ENCODE results near the gene DEFB123.
"Not testable (repeated sequence)": the region's sequence is repeated elsewhere in the genome, so short reads cannot be mapped to it uniquely, and the experiment has no call there.

DEFB123 gene

GRCh38 chr20:31440012-31440659 lies at the start of gene DEFB123:
DEFB123 (plus strand) TSS chr20:31440632; CDS start chr20:31440699, 67 bp downstream.
- no peaks in the 10 kb centered on the region for H3K4me1 ChIP-seq (ENCODE audit: insufficient read depth, low read length)
- no peaks in the 10 kb centered on the region for H3K9me3 ChIP-seq (ENCODE audit: low read length)
- H3K27ac ChIP-seq (ENCODE audit: low read depth, low read length) = no peak within 1 kb of the TSS
- no peak within 1 kb of the TSS for H3K9ac ChIP-seq (ENCODE audit: low read length)
- no peaks in the 10 kb centered on the region for H3K36me3 ChIP-seq (ENCODE audit: insufficient read depth, low read length)
- H3K4me3 ChIP-seq (ENCODE audit: low read depth in 1 of 2, low read length in 2 of 2) = no peak within 1 kb of the TSS
- H3K27me3 ChIP-seq (ENCODE audit: control insufficient read depth in 1 of 2, insufficient read depth in 2 of 2, low read length in 2 of 2) = no peaks in the 10 kb centered on the region

- no peak overlapping the region for H3K27ac ChIP-seq (ENCODE audit: low read depth, low read length)
- H3K27me3 ChIP-seq (ENCODE audit: control insufficient read depth in 1 of 2, insufficient read depth in 2 of 2, low read length in 2 of 2) = no peaks in the 10 kb centered on the region
- H3K36me3 ChIP-seq (ENCODE audit: insufficient read depth, low read length) = no peaks in the 10 kb centered on the region
- no peaks in the 10 kb centered on the region for H3K9me3 ChIP-seq (ENCODE audit: low read length)
- H3K4me1 ChIP-seq (ENCODE audit: insufficient read depth, low read length) = no peaks in the 10 kb centered on the region
- H3K4me3 ChIP-seq (ENCODE audit: low read depth in 1 of 2, low read length in 2 of 2) = no peak overlapping the region
- no peak overlapping the region for H3K9ac ChIP-seq (ENCODE audit: low read length)
These were observed 47.6 kb upstream of the DEFB123 start for GRCh38 chr20:31392836-31393235.

- Histone ChIP-seq H3K36me3 (ENCODE audit: insufficient read depth, low read length) (no peaks in the 10 kb centered on the region), H3K4me3 (ENCODE audit: low read depth in 1 of 2, low read length in 2 of 2) (no peak overlapping the region), H3K27ac (ENCODE audit: low read depth, low read length) (no peak overlapping the region), H3K4me1 (ENCODE audit: insufficient read depth, low read length) (no peaks in the 10 kb centered on the region), H3K9me3 (ENCODE audit: low read length) (no peaks in the 10 kb centered on the region), H3K9ac (ENCODE audit: low read length) (no peak overlapping the region), H3K27me3 (ENCODE audit: control insufficient read depth in 1 of 2, insufficient read depth in 2 of 2, low read length in 2 of 2) (no peaks in the 10 kb centered on the region)
These were observed 45.5 kb upstream of the DEFB123 start for GRCh38 chr20:31394900-31395299.

- Histone ChIP-seq H3K4me3 (ENCODE audit: low read depth in 1 of 2, low read length in 2 of 2) (no peak overlapping the region), H3K9me3 (ENCODE audit: low read length) (no peaks in the 10 kb centered on the region), H3K9ac (ENCODE audit: low read length) (no peak overlapping the region), H3K27ac (ENCODE audit: low read depth, low read length) (no peak overlapping the region), H3K27me3 (ENCODE audit: control insufficient read depth in 1 of 2, insufficient read depth in 2 of 2, low read length in 2 of 2) (no peaks in the 10 kb centered on the region), H3K36me3 (ENCODE audit: insufficient read depth, low read length) (no peaks in the 10 kb centered on the region), H3K4me1 (ENCODE audit: insufficient read depth, low read length) (no peaks in the 10 kb centered on the region)
These were observed 36.5 kb upstream of the DEFB123 start for GRCh38 chr20:31403886-31404285.

- no peaks in the 10 kb centered on the region for H3K9me3 ChIP-seq (ENCODE audit: low read length)
- no peaks in the 10 kb centered on the region for H3K36me3 ChIP-seq (ENCODE audit: insufficient read depth, low read length)
- no peaks in the 10 kb centered on the region for H3K4me1 ChIP-seq (ENCODE audit: insufficient read depth, low read length)
- H3K27ac ChIP-seq (ENCODE audit: low read depth, low read length) = no peak within 1 kb of the TSS
- H3K27me3 ChIP-seq (ENCODE audit: control insufficient read depth in 1 of 2, insufficient read depth in 2 of 2, low read length in 2 of 2) = no peaks in the 10 kb centered on the region
- H3K4me3 ChIP-seq (ENCODE audit: low read depth in 1 of 2, low read length in 2 of 2) = no peak within 1 kb of the TSS
- H3K9ac ChIP-seq (ENCODE audit: low read length) = no peak within 1 kb of the TSS
These were observed 34.3 kb upstream of the DEFB123 start, which contains the start of gene DEFB121 for GRCh38 chr20:31406115-31406514. DEFB121 (minus strand) TSS chr20:31406215; CDS start chr20:31406152, 63 bp downstream.

GRCh38 chr20:31410011-31410410 lies 30.4 kb upstream of the DEFB123 start:
- no peaks in the 10 kb centered on the region for H3K36me3 ChIP-seq (ENCODE audit: insufficient read depth, low read length)
- no peaks in the 10 kb centered on the region for H3K27me3 ChIP-seq (ENCODE audit: control insufficient read depth in 1 of 2, insufficient read depth in 2 of 2, low read length in 2 of 2)
- no peak overlapping the region for H3K9ac ChIP-seq (ENCODE audit: low read length)
- H3K4me3 ChIP-seq (ENCODE audit: low read depth in 1 of 2, low read length in 2 of 2) = no peak overlapping the region
- no peak overlapping the region for H3K27ac ChIP-seq (ENCODE audit: low read depth, low read length)
- H3K4me1 ChIP-seq (ENCODE audit: insufficient read depth, low read length) = no peaks in the 10 kb centered on the region
- H3K9me3 ChIP-seq (ENCODE audit: low read length) = no peaks in the 10 kb centered on the region

GRCh38 chr20:31414381-31414780 lies 26.1 kb upstream of the DEFB123 start:
- no peaks in the 10 kb centered on the region for H3K9me3 ChIP-seq (ENCODE audit: low read length)
- no peaks in the 10 kb centered on the region for H3K4me1 ChIP-seq (ENCODE audit: insufficient read depth, low read length)
- no peaks in the 10 kb centered on the region for H3K27me3 ChIP-seq (ENCODE audit: control insufficient read depth in 1 of 2, insufficient read depth in 2 of 2, low read length in 2 of 2)
- no peak overlapping the region for H3K4me3 ChIP-seq (ENCODE audit: low read depth in 1 of 2, low read length in 2 of 2)
- no peak overlapping the region for H3K9ac ChIP-seq (ENCODE audit: low read length)
- no peaks in the 10 kb centered on the region for H3K36me3 ChIP-seq (ENCODE audit: insufficient read depth, low read length)
- no peak overlapping the region for H3K27ac ChIP-seq (ENCODE audit: low read depth, low read length)

- H3K27me3 ChIP-seq (ENCODE audit: control insufficient read depth in 1 of 2, insufficient read depth in 2 of 2, low read length in 2 of 2) = no peaks in the 10 kb centered on the region
- H3K36me3 ChIP-seq (ENCODE audit: insufficient read depth, low read length) = no peaks in the 10 kb centered on the region
- no peaks in the 10 kb centered on the region for H3K9me3 ChIP-seq (ENCODE audit: low read length)
- no peak overlapping the region for H3K27ac ChIP-seq (ENCODE audit: low read depth, low read length)
- H3K9ac ChIP-seq (ENCODE audit: low read length) = no peak overlapping the region
- H3K4me3 ChIP-seq (ENCODE audit: low read depth in 1 of 2, low read length in 2 of 2) = no peak overlapping the region
- no peaks in the 10 kb centered on the region for H3K4me1 ChIP-seq (ENCODE audit: insufficient read depth, low read length)
These were observed 24.8 kb upstream of the DEFB123 start for GRCh38 chr20:31415653-31416052.

GRCh38 chr20:31418307-31418706 lies 22.1 kb upstream of the DEFB123 start:
- Histone ChIP-seq H3K27me3 (ENCODE audit: control insufficient read depth in 1 of 2, insufficient read depth in 2 of 2, low read length in 2 of 2) (no peaks in the 10 kb centered on the region), H3K27ac (ENCODE audit: low read depth, low read length) (no peak overlapping the region), H3K36me3 (ENCODE audit: insufficient read depth, low read length) (no peaks in the 10 kb centered on the region), H3K4me1 (ENCODE audit: insufficient read depth, low read length) (no peaks in the 10 kb centered on the region), H3K4me3 (ENCODE audit: low read depth in 1 of 2, low read length in 2 of 2) (no peak overlapping the region), H3K9me3 (ENCODE audit: low read length) (no peaks in the 10 kb centered on the region), H3K9ac (ENCODE audit: low read length) (no peak overlapping the region)

GRCh38 chr20:31425797-31426196 lies 14.6 kb upstream of the DEFB123 start:
- H3K9ac ChIP-seq (ENCODE audit: low read length) = no peak overlapping the region
- H3K4me1 ChIP-seq (ENCODE audit: insufficient read depth, low read length) = no peaks in the 10 kb centered on the region

GRCh38 chr20:31426891-31427551 lies 13.4 kb upstream of the DEFB123 start:
- H3K4me3 ChIP-seq (ENCODE audit: low read depth in 1 of 2, low read length in 2 of 2); H3K27me3 ChIP-seq (ENCODE audit: control insufficient read depth in 1 of 2, insufficient read depth in 2 of 2, low read length in 2 of 2); H3K9ac ChIP-seq (ENCODE audit: low read length); H3K36me3 ChIP-seq (ENCODE audit: insufficient read depth, low read length); H3K27ac ChIP-seq (ENCODE audit: low read depth, low read length); H3K4me1 ChIP-seq (ENCODE audit: insufficient read depth, low read length); H3K9me3 ChIP-seq (ENCODE audit: low read length): not testable (repeated sequence)

More at GRCh38 chr20:31425797-31426196, 14.6 kb upstream of the DEFB123 start:
- Histone ChIP-seq H3K36me3 (ENCODE audit: insufficient read depth, low read length) (no peaks in the 10 kb centered on the region), H3K27ac (ENCODE audit: low read depth, low read length) (no peak overlapping the region), H3K9me3 (ENCODE audit: low read length) (no peaks in the 10 kb centered on the region), H3K4me3 (ENCODE audit: low read depth in 1 of 2, low read length in 2 of 2) (no peak overlapping the region), H3K27me3 (ENCODE audit: control insufficient read depth in 1 of 2, insufficient read depth in 2 of 2, low read length in 2 of 2) (no peaks in the 10 kb centered on the region)

GRCh38 chr20:31427576-31427975 lies 12.9 kb upstream of the DEFB123 start:
- H3K27me3 ChIP-seq (ENCODE audit: control insufficient read depth in 1 of 2, insufficient read depth in 2 of 2, low read length in 2 of 2); H3K27ac ChIP-seq (ENCODE audit: low read depth, low read length); H3K9me3 ChIP-seq (ENCODE audit: low read length); H3K36me3 ChIP-seq (ENCODE audit: insufficient read depth, low read length); H3K4me3 ChIP-seq (ENCODE audit: low read depth in 1 of 2, low read length in 2 of 2); H3K9ac ChIP-seq (ENCODE audit: low read length); H3K4me1 ChIP-seq (ENCODE audit: insufficient read depth, low read length): not testable (repeated sequence)

Data from muscle layer of colon (tissue), 2 donors.